PC-9 (cell line): ENCODE measurements around the gene C22orf42. TPM values are rescaled to one million over a fixed set of nuclear protein-coding genes. Genes with fewer than 3 reads are reported as not detected.
A peak's percentile ranks its signal among the peaks of the same experiment; 100 is the strongest.

Experiments
- BruUV-seq: library from RNA; stranded (reverse); fragments of 400-500 nt; replicated peaks from 2 replicates; lab custom pipeline; 2021; lab: Mats Ljungman, UMichigan
- CTCF ChIA-PET: fragments of 300-600 bp; sonication (Branson Sonifier 250); formaldehyde crosslinking; loops from one replicate; lab custom pipeline; 2022; ENCODE audit warnings: antibody characterized with exemption; lab: Charles Lee
- POLR2A ChIA-PET: fragments of 300-600 bp; sonication (Branson Sonifier 250); formaldehyde crosslinking; loops from one replicate; lab custom pipeline; 2022; ENCODE audit warnings: antibody characterized with exemption; ENCODE audit not compliant: unreplicated experiment; lab: Charles Lee
- DNase-seq, 2 experiments: peaks; one replicate each; pipeline versions ENCODE4 v3.0.0 to v3.0.0-alpha.2; 2015 to 2022; ENCODE audit warnings: mixed read lengths in 1 of 2
- H2AFZ ChIP-seq: fragments of 200-600 bp; sonication (generic); 2 replicates; pipeline ENCODE4 v1.8.1; 2017; ENCODE audit warnings: antibody characterized with exemption
- H3F3A ChIP-seq: fragments of 200-600 bp; sonication (generic); 2 replicates; pipeline ENCODE4 v1.8.1; 2017; ENCODE audit warnings: antibody characterized with exemption, mild to moderate bottlenecking, low read depth; ENCODE audit not compliant: insufficient read depth
- H3K27ac ChIP-seq: fragments of 200-600 bp; sonication (generic); 2 replicates; pipeline ENCODE4 v1.6.1; 2016; ENCODE audit warnings: mixed run types
- H3K27me3 ChIP-seq: fragments of 200-600 bp; sonication (generic); 2 replicates; pipeline ENCODE4 v1.6.1; 2016; ENCODE audit warnings: low read depth, mixed run types; ENCODE audit not compliant: insufficient read depth
- H3K36me3 ChIP-seq: fragments of 200-600 bp; sonication (generic); 2 replicates; pipeline ENCODE4 v1.6.1; 2016; ENCODE audit warnings: low read depth, mixed run types
- H3K4me1 ChIP-seq: fragments of 200-600 bp; sonication (generic); replicated peaks from 2 replicates; pipeline ENCODE4 v1.6.1; 2016; ENCODE audit warnings: mixed run types; ENCODE audit not compliant: insufficient read depth
- H3K4me2 ChIP-seq: fragments of 200-600 bp; sonication (generic); 2 replicates; pipeline ENCODE4 v1.6.1; 2017; ENCODE audit warnings: mixed run types
- H3K4me3 ChIP-seq: fragments of 200-600 bp; sonication (generic); 2 replicates; pipeline ENCODE4 v1.6.1; 2016; ENCODE audit warnings: mixed run types
- H3K79me2 ChIP-seq: fragments of 200-600 bp; sonication (generic); 2 replicates; pipeline ENCODE4 v1.6.1; 2017; ENCODE audit warnings: low read depth, mixed run types
- H3K9me2 ChIP-seq: fragments of 200-600 bp; sonication (generic); 2 replicates; pipeline ENCODE4 v1.8.1; 2017; ENCODE audit warnings: mild to moderate bottlenecking; ENCODE audit not compliant: insufficient read depth
- H3K9me3 ChIP-seq: fragments of 200-600 bp; sonication (generic); 2 replicates; pipeline ENCODE4 v1.8.1; 2016; ENCODE audit warnings: low read depth; ENCODE audit not compliant: insufficient read depth
- H4K20me1 ChIP-seq: fragments of 200-600 bp; sonication (generic); 2 replicates; pipeline ENCODE4 v1.8.1; 2017; ENCODE audit not compliant: insufficient read depth
- EZH2 ChIP-seq: fragments of 200-600 bp; sonication (generic); IDR thresholded peaks from 2 replicates; pipeline ENCODE4 v1.8.0; 2017; ENCODE audit warnings: antibody characterized with exemption, low read depth
- intact Hi-C: fragments of 100-400 bp; cut with micrococcal nuclease; formaldehyde crosslinking; loops from one replicate; pipeline ENCODE4 v1.10.0; 2022; ENCODE audit not compliant: unreplicated experiment
- total RNA-seq: library from RNA; stranded (reverse); gene quantifications from 2 replicates; pipeline ENCODE4 v1.2.3, GENCODE V29; 2021
- TF ChIP-seq, protein P1 (sequence below): fragments of 200-600 bp; sonication (generic); conservative IDR thresholded peaks from 2 replicates; pipeline ENCODE4 v1.6.1; 2017; ENCODE audit warnings: mixed run types, antibody characterized with exemption, mild to moderate bottlenecking, moderate library complexity

C22orf42 gene
- total RNA-seq, 1 experiment from 2014 or later, result not detected

DNA sequence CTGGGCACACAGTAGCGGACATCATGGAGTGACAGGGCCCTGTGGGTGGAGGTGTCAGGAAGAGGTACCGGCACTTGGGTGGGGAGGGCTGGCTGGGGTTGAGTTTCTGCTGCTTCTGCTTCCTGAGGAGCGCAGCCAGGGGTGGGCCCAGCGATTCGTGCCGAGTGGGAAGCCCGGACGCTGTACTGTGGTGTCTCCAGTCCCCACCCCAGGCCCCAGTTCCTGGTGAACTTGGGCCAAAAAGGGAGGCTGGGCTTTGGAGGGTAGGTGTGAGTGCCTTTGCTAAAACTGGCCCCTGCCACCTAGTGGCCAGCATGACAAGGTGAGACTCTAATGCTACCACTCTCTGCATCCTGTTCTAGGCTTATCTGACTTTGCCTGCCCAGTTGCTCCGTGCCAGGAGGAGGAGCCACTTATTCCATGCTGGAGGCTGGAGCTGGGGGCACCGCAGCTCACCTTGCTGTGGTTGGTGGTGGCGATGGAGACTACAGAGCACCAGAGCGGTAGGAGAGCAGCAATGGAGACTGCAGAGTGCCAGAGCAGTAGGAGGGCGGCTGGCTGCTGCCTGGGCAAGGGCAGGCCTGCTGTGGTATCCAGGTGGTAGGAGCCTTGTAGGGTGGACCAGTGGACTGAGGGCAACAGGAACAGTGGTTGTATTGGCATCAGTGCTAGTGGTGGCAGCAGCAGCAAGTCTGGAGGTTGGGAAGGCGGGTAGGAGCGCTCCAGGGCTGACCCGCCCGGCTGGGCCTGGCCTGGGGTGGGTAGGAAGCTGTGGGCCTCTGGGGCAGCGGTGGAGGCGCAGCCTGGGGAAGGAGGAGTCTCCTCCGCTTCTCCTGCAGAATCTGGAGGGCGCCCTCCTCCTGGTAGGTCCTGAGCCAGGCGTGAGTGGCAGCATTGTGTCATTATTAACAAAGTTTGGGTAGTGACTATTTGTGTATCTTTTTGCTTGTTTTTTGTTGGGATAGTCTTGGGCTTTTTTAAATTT is 48.0 kb upstream of the C22orf42 start:
- BruUV-seq, result no TSS peak
- Histone ChIP-seq H2AFZ (no peak overlapping the region), H3K4me2 (no peak overlapping the region), H3F3A (no peaks in the 10 kb centered on the region), H3K27ac (no peak overlapping the region), H3K4me1 (no peaks in the 10 kb centered on the region), H4K20me1 (no peaks in the 10 kb centered on the region), H3K79me2 (no peaks in the 10 kb centered on the region), H3K4me3 (no peak overlapping the region), H3K9me3 (no peaks in the 10 kb centered on the region), H3K36me3 (no peaks in the 10 kb centered on the region), H3K27me3 (peaks cover 22% of the 10 kb centered on the region), H3K9me2 (no peaks in the 10 kb centered on the region)
- peak; percentile 25 to 55 for DNase-seq
- POLR2A ChIA-PET, result no interaction called here
- intact Hi-C loops, result loop anchor here (1.0 to 10.0 kb wide), 2 partner anchors 230 to 268 kb away; partner anchors contain the start of gene FBXO7
- CTCF ChIA-PET, result no interaction called here
- no peak for TF ChIP-seq EZH2
- TF ChIP-seq, protein P1, sequence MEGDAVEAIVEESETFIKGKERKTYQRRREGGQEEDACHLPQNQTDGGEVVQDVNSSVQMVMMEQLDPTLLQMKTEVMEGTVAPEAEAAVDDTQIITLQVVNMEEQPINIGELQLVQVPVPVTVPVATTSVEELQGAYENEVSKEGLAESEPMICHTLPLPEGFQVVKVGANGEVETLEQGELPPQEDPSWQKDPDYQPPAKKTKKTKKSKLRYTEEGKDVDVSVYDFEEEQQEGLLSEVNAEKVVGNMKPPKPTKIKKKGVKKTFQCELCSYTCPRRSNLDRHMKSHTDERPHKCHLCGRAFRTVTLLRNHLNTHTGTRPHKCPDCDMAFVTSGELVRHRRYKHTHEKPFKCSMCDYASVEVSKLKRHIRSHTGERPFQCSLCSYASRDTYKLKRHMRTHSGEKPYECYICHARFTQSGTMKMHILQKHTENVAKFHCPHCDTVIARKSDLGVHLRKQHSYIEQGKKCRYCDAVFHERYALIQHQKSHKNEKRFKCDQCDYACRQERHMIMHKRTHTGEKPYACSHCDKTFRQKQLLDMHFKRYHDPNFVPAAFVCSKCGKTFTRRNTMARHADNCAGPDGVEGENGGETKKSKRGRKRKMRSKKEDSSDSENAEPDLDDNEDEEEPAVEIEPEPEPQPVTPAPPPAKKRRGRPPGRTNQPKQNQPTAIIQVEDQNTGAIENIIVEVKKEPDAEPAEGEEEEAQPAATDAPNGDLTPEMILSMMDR, result peak; percentile 75

DNA sequence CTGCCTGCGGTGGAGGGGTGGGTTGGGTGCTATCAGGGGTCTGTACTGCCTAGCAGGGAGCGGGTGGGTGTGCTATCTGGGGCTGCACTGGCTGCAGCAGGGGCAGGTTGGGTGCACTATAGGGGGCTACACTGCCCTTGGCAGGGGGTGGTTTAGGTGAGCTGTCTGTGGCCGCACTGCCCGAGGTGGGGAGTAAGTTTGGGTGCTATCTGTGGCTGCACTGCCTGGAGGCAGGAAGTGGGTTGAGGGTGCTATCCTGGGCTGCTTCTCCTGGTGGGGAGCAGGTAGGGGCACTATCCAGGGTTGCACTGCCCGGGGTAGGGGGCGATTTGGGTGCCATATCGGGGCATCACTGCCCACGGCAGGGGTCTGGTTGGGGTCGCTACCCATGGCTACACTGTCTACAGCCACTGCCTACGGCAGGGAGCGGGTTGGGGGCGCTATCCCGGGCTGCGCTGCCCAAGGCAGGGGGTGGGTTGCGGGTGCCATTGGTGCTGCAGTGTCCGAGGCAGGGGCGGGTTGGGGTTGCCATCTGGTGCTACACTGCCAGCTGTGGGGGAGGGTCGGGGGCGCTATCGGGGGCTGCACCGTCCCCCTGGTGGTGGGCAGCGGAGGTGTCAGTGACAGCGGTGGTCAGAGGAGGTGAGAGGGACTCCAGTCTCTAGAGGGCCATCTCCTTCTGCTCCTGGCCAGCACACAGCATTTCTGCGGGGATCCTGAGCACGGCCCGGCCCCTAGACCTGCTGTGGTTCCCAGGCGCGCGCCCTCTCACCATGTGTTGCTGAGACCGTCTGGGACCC is 47.1 kb upstream of the C22orf42 start:
- Histone ChIP-seq H3K4me3 (no peak overlapping the region), H3K27ac (no peak overlapping the region), H3F3A (no peaks in the 10 kb centered on the region), H3K4me1 (no peaks in the 10 kb centered on the region), H3K4me2 (no peak overlapping the region), H2AFZ (no peak overlapping the region), H3K27me3 (peaks cover 18% of the 10 kb centered on the region), H4K20me1 (no peaks in the 10 kb centered on the region), H3K9me3 (no peaks in the 10 kb centered on the region), H3K36me3 (no peaks in the 10 kb centered on the region), H3K9me2 (no peaks in the 10 kb centered on the region), H3K79me2 (no peaks in the 10 kb centered on the region)
- BruUV-seq, result no TSS peak
- DNase-seq, result no peak
- CTCF ChIA-PET, result interaction anchor here (0.7 kb wide), 1 partner anchor 23 kb away, joined by 3 read pairs; no protein-coding TSS in a partner anchor
- POLR2A ChIA-PET, result no interaction called here
- TF ChIP-seq, protein P1, result no peak
- TF ChIP-seq EZH2, result no peak
- intact Hi-C loops, result loop anchor here (10.0 kb wide), 1 partner anchor 269 kb away; the partner anchor contains the start of gene FBXO7
